Stomach smooth muscle (tissue), 2 donors: ENCODE measurements around the gene PLS1.
"Not testable (repeated sequence)": the region's sequence is repeated elsewhere in the genome, so short reads cannot be mapped to it uniquely, and the experiment has no call there.

Experiments
- H3K27ac ChIP-seq: one replicate; pipeline ENCODE4 v1.7.0; 2013; ENCODE audit warnings: mild to moderate bottlenecking, low read length, inconsistent platforms
- H3K27me3 ChIP-seq, 2 donors: one replicate each; pipeline ENCODE4 v1.7.0; 2013; ENCODE audit warnings: low read length in 2 of 2; ENCODE audit not compliant: insufficient read depth in 2 of 2, control insufficient read depth in 1 of 2
- H3K36me3 ChIP-seq, 2 donors: one replicate each; pipeline ENCODE4 v1.7.0; 2013; ENCODE audit warnings: low read length in 2 of 2; ENCODE audit not compliant: control insufficient read depth in 2 of 2, insufficient read depth in 2 of 2
- H3K4me1 ChIP-seq: one replicate; pipeline ENCODE4 v1.7.0; 2013; ENCODE audit warnings: low read length; ENCODE audit not compliant: control insufficient read depth, insufficient read depth
- H3K4me3 ChIP-seq, 2 donors: one replicate each; pipeline ENCODE4 v1.7.0; 2013; ENCODE audit warnings: low read length in 2 of 2
- H3K9ac ChIP-seq, 2 donors: one replicate each; pipeline ENCODE4 v1.7.0; 2013; ENCODE audit warnings: low read length in 2 of 2, mild to moderate bottlenecking in 1 of 2
- H3K9me3 ChIP-seq, 2 donors: one replicate each; pipeline ENCODE4 v1.7.0; 2013; ENCODE audit warnings: low read length in 2 of 2; ENCODE audit not compliant: control insufficient read depth in 2 of 2
- donor health status: healthy.
- donor health status: Pancreatic carcinoma.

The PLS1 gene

DNA sequence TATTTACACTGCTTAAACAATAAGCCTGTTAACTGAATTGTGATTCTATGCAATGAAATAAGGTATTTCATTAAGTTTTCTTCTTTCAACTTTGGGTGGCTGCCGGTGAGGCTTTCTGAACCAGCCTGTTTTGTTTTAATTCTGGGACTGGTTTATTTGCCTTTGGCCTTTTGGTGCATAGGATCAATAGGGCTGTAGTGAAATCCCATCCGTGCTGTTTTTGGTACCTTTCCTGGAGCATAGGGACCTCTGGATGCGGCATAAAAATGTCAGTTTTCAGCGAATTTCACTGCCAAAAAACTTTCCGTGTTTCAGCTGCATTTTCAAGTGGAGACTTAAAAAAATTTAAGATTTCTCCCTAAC lies 514 bp downstream of the PLS1 start:
- Histone ChIP-seq H3K4me1 (peaks cover 10% of the 10 kb centered on the region), H3K36me3 (no peaks in the 10 kb centered on the region), H3K27me3 (no peaks in the 10 kb centered on the region), H3K27ac (no peak overlapping the region), H3K9me3 (no peaks in the 10 kb centered on the region), H3K9ac (peak overlapping the region; percentile 36 to 58), H3K4me3 (peak overlapping the region; percentile 82 to 92)

DNA sequence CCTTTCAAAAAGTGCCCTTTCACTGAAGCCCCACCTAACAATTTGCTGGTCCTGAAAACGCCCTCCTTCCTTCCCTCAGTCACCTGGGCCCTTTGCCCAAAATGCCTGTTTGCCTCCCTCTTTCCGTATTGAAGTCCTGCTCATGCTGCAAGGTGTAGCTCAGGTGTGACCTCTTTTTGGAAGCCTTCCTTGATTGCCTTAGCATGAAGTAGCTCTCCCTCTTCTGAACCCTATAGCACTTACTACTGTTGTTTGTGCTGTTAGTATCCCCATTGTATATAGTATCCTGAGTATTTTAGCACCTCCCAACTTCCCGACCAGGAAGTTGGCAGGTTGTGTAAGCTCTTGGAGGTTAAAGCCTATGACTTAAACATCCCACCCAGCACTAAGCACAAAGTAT lies 1.7 kb downstream of the PLS1 start:
- H3K36me3 ChIP-seq: no peaks in the 10 kb centered on the region
- no peak overlapping the region for H3K27ac ChIP-seq
- no peaks in the 10 kb centered on the region for H3K9me3 ChIP-seq
- no peak overlapping the region for H3K4me3 ChIP-seq
- no peaks in the 10 kb centered on the region for H3K27me3 ChIP-seq
- H3K9ac ChIP-seq: no peak overlapping the region
- peaks cover 10% of the 10 kb centered on the region for H3K4me1 ChIP-seq

DNA sequence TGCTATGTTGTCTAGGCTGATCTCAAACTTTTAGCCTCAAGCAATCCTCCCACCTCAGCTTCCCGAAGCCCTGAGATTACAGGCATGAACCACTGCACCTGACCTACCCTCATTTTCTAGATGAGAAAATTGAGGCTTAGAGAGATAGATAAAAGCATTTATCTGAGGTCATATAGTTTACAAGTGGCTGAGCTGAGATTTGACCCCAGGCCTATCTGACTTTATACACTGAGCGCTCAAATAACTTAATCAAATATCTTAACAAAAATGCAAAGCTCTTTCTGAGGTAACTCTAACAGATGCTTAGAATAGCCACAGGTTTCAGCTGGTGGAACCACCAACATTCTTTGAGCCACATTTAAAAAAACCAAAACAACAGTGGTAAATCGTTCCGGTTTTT lies 5.5 kb downstream of the PLS1 start:
- H3K27me3 ChIP-seq: no peaks in the 10 kb centered on the region
- no peak overlapping the region for H3K4me3 ChIP-seq
- no peak overlapping the region for H3K9ac ChIP-seq
- H3K36me3 ChIP-seq: no peaks in the 10 kb centered on the region
- peaks cover under 1% of the 10 kb centered on the region for H3K4me1 ChIP-seq
- H3K9me3 ChIP-seq: no peaks in the 10 kb centered on the region
- no peak overlapping the region for H3K27ac ChIP-seq

DNA sequence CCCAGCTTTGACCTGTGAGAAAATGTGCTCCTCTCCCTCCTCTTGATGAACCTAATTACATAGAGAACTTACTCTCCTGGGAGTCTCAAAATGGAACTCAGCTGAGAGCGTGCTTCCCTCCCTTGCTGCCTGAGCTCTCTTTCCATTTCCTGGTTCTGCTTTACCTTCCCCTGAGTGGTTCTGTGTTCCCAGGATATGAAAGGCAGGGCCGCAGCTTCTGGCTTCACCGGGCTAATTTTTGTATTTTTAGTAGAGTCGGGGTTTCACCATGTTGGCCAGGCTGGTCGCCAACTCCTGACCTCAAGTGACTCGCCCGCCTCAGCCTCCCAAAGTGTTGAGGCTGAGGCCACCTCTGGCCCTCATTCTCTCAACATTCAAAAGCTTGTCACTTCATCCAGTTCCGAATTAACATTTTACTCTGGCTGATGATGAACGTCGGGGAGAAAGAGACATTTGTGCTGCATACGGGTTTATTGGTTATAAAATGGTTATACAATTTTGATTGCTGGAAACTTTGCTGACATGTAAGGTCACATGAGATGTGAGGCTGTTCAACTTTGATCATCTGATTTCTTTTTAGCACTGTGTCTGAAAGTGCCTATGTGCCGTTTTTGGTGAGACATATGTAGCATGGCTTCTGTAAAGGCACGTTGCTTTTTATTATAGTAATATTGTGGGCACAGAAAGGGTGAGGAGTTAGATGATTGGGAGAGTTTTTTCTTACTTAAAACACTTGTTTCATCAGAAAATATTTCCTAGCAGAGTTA lies 6.6 kb downstream of the PLS1 start:
- H3K27ac ChIP-seq: no peak overlapping the region
- H3K36me3 ChIP-seq: no peaks in the 10 kb centered on the region
- no peaks in the 10 kb centered on the region for H3K27me3 ChIP-seq
- H3K9ac ChIP-seq: no peak overlapping the region
- H3K9me3 ChIP-seq: no peaks in the 10 kb centered on the region
- no peak overlapping the region for H3K4me3 ChIP-seq
- no peaks in the 10 kb centered on the region for H3K4me1 ChIP-seq

DNA sequence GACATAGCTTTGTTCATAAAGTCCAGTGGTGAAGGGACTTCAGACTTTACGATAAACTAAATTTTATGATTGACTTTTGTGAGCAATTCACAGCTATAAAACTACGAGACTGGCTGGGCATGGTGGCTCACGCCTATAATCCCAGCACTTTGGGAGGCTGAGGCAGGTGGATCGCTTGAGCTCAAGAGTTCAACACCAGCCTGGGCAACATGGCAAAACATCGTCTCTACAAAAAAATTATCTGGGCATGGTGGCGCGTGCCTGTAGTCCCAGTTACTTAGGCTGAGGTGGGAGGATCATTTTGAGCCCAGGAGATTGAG lies 7.2 kb downstream of the PLS1 start:
- not testable (repeated sequence) for H3K27ac ChIP-seq, H3K9ac ChIP-seq, H3K4me1 ChIP-seq, H3K27me3 ChIP-seq, H3K4me3 ChIP-seq, H3K9me3 ChIP-seq, H3K36me3 ChIP-seq

DNA sequence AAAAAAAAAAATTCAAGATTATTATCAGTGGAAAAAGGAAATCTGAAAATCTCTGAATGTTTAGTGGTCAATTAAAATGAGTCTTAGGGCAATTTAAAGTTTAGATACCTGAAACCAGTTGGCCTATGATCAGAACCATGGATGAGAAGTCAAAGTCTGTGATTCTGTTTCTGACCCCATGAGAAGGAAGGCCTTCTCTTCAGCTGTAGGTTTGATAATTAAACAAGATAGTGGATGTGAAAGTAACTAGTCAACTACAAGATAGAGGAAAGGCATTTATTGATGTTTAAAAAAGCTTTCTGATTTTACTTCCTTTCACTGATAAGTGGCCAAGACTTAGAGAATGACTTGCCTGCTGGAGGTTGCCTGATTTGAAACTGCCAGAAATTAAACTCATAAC lies 8.7 kb downstream of the PLS1 start:
- Histone ChIP-seq H3K9ac (no peak overlapping the region), H3K4me3 (no peak overlapping the region), H3K36me3 (no peaks in the 10 kb centered on the region), H3K4me1 (no peaks in the 10 kb centered on the region), H3K9me3 (no peaks in the 10 kb centered on the region), H3K27ac (no peak overlapping the region), H3K27me3 (no peaks in the 10 kb centered on the region)

DNA sequence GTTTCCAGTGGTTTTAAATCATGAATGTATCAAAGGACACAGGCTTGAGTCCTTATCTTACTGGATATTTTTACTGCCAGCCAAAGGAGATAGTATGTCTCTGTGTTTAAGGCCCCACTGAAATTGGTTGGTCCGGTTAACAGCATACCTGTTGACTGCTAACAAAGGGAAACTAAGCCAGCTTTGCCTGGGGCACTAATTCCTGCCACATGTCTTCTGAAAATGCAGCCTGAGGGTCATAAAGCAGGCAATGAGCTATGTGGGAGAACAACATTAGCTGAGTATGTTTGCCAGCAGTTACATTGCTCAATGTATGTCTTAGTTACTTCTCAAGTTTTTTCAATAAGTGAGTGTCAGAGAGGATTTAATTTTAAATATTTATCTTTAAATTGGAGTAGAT lies 12.4 kb downstream of the PLS1 start:
- H3K9ac ChIP-seq: no peak overlapping the region
- no peak overlapping the region for H3K27ac ChIP-seq
- H3K36me3 ChIP-seq: no peaks in the 10 kb centered on the region
- H3K27me3 ChIP-seq: no peaks in the 10 kb centered on the region
- H3K4me3 ChIP-seq: no peak overlapping the region
- no peaks in the 10 kb centered on the region for H3K4me1 ChIP-seq
- H3K9me3 ChIP-seq: no peaks in the 10 kb centered on the region

DNA sequence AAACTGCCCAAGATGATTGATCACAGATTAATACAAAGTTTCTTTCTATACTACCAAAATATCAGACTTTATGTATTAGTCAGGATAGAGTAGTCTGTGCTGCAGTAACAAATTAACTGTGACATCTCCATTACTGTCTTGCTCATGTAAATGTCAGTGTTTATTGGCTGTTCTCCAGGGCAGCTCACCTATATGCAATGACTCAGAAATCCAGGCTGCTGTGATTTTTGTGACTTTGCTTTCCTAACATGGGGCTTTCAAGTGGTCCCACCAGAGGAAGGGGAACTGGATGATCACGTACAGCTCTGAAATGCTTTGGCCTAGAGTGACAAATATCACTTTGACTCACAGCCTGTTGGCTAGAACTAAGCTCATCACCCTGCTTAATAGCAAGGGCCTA lies 12.9 kb downstream of the PLS1 start:
- no peaks in the 10 kb centered on the region for H3K4me1 ChIP-seq
- no peak overlapping the region for H3K4me3 ChIP-seq
- H3K36me3 ChIP-seq: no peaks in the 10 kb centered on the region
- no peak overlapping the region for H3K27ac ChIP-seq
- no peaks in the 10 kb centered on the region for H3K9me3 ChIP-seq
- H3K27me3 ChIP-seq: no peaks in the 10 kb centered on the region
- no peak overlapping the region for H3K9ac ChIP-seq

DNA sequence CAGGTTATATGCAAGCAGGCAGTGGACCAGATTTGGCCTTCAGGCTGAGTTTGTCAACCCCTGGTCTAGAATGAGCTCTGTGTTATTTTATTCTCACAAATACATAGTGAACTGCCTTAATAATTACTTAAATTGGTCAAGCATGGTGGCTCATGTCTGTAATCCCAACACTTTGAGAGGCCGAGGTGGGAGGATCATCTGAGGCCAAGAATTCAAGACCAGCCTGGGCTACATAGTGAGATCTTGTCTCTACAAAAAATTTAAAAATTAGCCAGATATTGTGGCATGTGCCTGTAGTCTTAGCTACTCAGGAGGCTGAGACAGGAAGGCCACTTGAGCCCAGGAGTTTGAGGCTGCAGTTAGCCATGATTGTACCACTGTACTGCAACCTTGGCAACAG lies 15.0 kb downstream of the PLS1 start:
- Histone ChIP-seq H3K27me3 (no peaks in the 10 kb centered on the region), H3K9ac (no peak overlapping the region), H3K36me3 (no peaks in the 10 kb centered on the region), H3K9me3 (no peaks in the 10 kb centered on the region), H3K4me3 (no peak overlapping the region), H3K4me1 (no peaks in the 10 kb centered on the region), H3K27ac (no peak overlapping the region)

DNA sequence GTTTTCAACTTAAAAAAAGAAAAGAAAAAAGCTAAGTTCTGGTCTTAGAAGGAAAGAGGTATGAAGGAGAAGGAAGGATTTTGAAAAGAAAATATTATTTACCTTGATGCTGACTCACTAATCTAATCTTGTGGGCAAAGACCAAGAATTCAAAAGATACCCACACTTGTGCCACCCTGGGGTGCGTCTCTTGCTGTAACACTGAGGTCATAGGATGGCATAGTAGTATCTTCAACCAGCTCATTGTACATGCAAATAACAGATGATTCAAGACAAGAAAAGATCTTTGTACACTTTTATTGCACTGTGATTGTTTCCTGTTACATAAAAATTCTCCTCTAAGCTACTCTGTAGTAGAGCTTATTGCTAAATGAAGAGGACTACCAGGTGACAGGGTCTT lies 17.3 kb downstream of the PLS1 start:
- Histone ChIP-seq H3K9ac (no peak overlapping the region), H3K4me3 (no peak overlapping the region), H3K27ac (no peak overlapping the region), H3K27me3 (no peaks in the 10 kb centered on the region), H3K9me3 (no peaks in the 10 kb centered on the region), H3K4me1 (no peaks in the 10 kb centered on the region), H3K36me3 (no peaks in the 10 kb centered on the region)

DNA sequence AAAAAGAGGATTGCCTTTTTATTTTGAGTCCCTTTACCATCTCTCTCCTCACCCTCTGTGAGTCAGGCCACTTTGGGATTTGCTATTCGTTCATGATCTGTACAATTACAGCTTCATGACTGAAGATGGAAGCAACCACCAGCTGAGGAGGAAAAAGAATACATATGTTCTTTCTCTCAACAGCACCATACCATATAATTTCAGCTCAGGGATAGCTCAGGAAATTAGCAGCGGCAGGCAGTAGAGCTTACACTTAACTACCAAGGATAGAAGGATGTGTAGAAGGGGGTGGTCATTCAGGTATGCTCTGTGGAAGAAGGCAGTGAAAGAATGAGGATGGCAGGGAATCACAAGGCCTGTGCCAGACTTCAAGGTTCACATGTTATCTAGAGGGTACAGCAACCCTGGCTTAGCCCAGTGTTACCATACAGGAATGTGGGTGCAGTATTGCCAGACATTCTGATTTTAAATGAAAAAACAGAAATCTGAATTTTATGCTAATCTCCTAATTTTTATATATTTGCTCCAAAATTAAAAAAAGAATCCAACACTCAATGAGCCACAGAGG lies 17.9 kb downstream of the PLS1 start:
- no peak overlapping the region for H3K27ac ChIP-seq
- H3K4me1 ChIP-seq: no peaks in the 10 kb centered on the region
- no peak overlapping the region for H3K4me3 ChIP-seq
- no peak overlapping the region for H3K9ac ChIP-seq
- no peaks in the 10 kb centered on the region for H3K27me3 ChIP-seq
- no peaks in the 10 kb centered on the region for H3K36me3 ChIP-seq
- H3K9me3 ChIP-seq: no peaks in the 10 kb centered on the region
